ENCODE measurements around the gene TEAD1. TPM values are rescaled to one million over a fixed set of nuclear protein-coding genes. Genes with fewer than 3 reads are reported as not detected.

The TEAD1 gene
- total and polyA plus RNA-seq, 9 of the 15 experiments (the other 6 are each of a cell fraction or from before 2014, with no cell fraction given): 1.7 to 17.7 (median 10.8) TPM

DNA sequence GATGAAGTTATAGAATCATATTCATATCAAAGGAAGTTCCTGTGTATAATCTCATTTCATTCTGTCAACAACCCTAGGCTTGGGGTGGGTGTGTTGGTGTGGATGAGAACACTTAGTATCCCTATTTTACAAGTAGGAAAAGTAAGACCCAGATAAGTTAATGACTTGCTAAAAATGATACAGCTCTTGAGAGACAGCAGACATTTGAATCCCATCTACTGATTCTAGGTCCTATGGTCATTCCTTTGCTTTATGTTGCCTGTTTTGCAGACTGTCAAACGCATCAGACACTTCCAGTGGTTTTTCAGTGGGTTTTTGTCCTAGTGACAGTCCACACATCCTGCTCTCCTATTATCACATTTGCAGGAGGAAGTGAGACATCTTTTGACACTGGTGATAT, 153.1 kb downstream of the TEAD1 start:
- H3K27ac ChIP-seq (ENCODE audit: extremely low read depth, low read depth, low read length): peak overlapping the region; percentile 57; the same call in 1 of the 3 replicates
- 20% methylated on average over 1 of the region's 1 CpG for WGBS (ENCODE audit: insufficient coverage, low coverage, missing lambda C conversion rate)
- no peaks in the 10 kb centered on the region for H4K20me1 ChIP-seq (replicated peaks; ENCODE audit: control insufficient read depth, insufficient read depth, low read length)
- DNase-seq (ENCODE audit: extremely low read depth in 1 of 4, low spot score in 3 of 4) (no peak), FAIRE-seq (no peak), ATAC-seq (no peak)
- H3K9me1 ChIP-seq (ENCODE audit: control insufficient read depth, insufficient read depth, low read length): no peaks in the 10 kb centered on the region
- ChIA-PET POLR2A (interaction anchor here (1.0 to 2.3 kb wide), 6 partner anchors 9 to 19 kb away, joined by 3 to 21 read pairs (median 4); no protein-coding TSS in a partner anchor), CTCF (ENCODE audit: low intra/inter-chr PET ratio) (no interaction called here)
- no peaks in the 10 kb centered on the region for H3K27me3 ChIP-seq (ENCODE audit: control insufficient read depth in 2 of 2, insufficient read depth in 2 of 2, low read length in 2 of 2)
- H3K4me2 ChIP-seq (ENCODE audit: insufficient read depth, low read length): peak overlapping the region; percentile 76; the same call in 1 of the 2 replicates
- no peaks in the 10 kb centered on the region for H3K36me3 ChIP-seq (ENCODE audit: control insufficient read depth, insufficient read depth, low read length)
- intact Hi-C loops (cut with micrococcal nuclease): loop anchor here (5.0 kb wide), 2 partner anchors 35 to 60 kb away; no protein-coding TSS in a partner anchor
- no TSS peak for BruUV-seq (replicated peaks)
- H3K79me2 ChIP-seq (ENCODE audit: control insufficient read depth, insufficient read depth, low read length): peaks cover 12% of the 10 kb centered on the region; the same call in 1 of the 3 replicates
- H2AFZ ChIP-seq (ENCODE audit: low read depth, low read length): peak overlapping the region; percentile 77
- TF ChIP-seq ZBTB7A (IDR thresholded peaks at IDR 0.05; ENCODE audit: borderline replicate concordance, control insufficient read depth, low read depth, low read length) (no peak), SPI1 (IDR thresholded peaks at IDR 0.05; ENCODE audit: borderline replicate concordance, low read depth, low read length) (peak; percentile 13; the same call in 1 of the 2 replicates), NR1H2 (CRISPR knock-in tag; IDR thresholded peaks at IDR 0.05) (no peak)
- peaks cover 9 to 35% of the 10 kb centered on the region in 2 experiments; a peak in 4 of 5 replicates for H3K4me1 ChIP-seq (replicated peaks in 1 of 2; ENCODE audit: control insufficient read depth in 2 of 2, insufficient read depth in 2 of 2, low read length in 2 of 2)
- in situ Hi-C loops (cut with MboI): no loop called here
- H3K4me3 ChIP-seq: no peak overlapping the region
- no peaks in the 10 kb centered on the region for H3K9me3 ChIP-seq (replicated peaks; ENCODE audit: control insufficient read depth, insufficient read depth, low read depth, low read length)
- H3K9ac ChIP-seq (ENCODE audit: insufficient read depth in 1 of 2, low read depth in 2 of 2, low read length in 2 of 2): peak overlapping the region in 1 of 2 experiments; percentile 35; a peak in 2 of 4 replicates
